ENCODE measurements around the gene IDS.

GRCh38 chrX:149494844-149495565, 10.1 kb downstream of the IDS start:
- TF ChIP-seq POLR2AphosphoS5 (IDR thresholded peaks at IDR 0.05) (no peak), POLR2A (IDR thresholded peaks at IDR 0.05) (no peak), CTCF (IDR thresholded peaks at IDR 0.05) (no peak)

Data from sigmoid colon (tissue), 4 donors.